Hepatocyte (in vitro differentiated cells): ENCODE measurements around the gene PRRG1. TPM values are rescaled to one million over a fixed set of nuclear protein-coding genes. Genes with fewer than 3 reads are reported as not detected.

Experiments
- DNase-seq: peaks from one replicate; pipeline ENCODE4 v3.0.0-alpha.2; 2016; ENCODE audit warnings: low spot score
- H2AFZ ChIP-seq: fragments of 200-600 bp; sonication (generic); 2 replicates; pipeline ENCODE4 v1.6.0; 2016; ENCODE audit warnings: antibody characterized with exemption, mild to moderate bottlenecking
- H3K27ac ChIP-seq: fragments of 200-600 bp; sonication (generic); 2 replicates; pipeline ENCODE4 v1.5.1; 2016; ENCODE audit warnings: mild to moderate bottlenecking
- H3K27me3 ChIP-seq: fragments of 200-600 bp; sonication (generic); 2 replicates; pipeline ENCODE4 v1.6.1; 2016
- H3K36me3 ChIP-seq: fragments of 200-600 bp; sonication (generic); replicated peaks from 2 replicates; pipeline ENCODE4 v1.5.1; 2016; ENCODE audit warnings: low read depth; ENCODE audit not compliant: insufficient read depth
- H3K4me1 ChIP-seq: fragments of 200-600 bp; sonication (generic); 2 replicates; pipeline ENCODE4 v1.5.1; 2016; ENCODE audit warnings: mild to moderate bottlenecking, moderate library complexity; ENCODE audit not compliant: insufficient read depth
- H3K4me2 ChIP-seq: fragments of 200-600 bp; sonication (generic); 2 replicates; pipeline ENCODE4 v1.6.0; 2016
- H3K4me3 ChIP-seq: fragments of 200-600 bp; sonication (generic); 2 replicates; pipeline ENCODE4 v1.5.1; 2016; ENCODE audit warnings: mild to moderate bottlenecking
- H3K79me2 ChIP-seq: fragments of 200-600 bp; sonication (generic); 2 replicates; pipeline ENCODE4 v1.6.0; 2017; ENCODE audit warnings: mild to moderate bottlenecking
- H3K9me2 ChIP-seq: fragments of 200-600 bp; sonication (generic); replicated peaks from 2 replicates; pipeline ENCODE4 v1.6.0; 2017; ENCODE audit warnings: mild to moderate bottlenecking; ENCODE audit not compliant: insufficient read depth
- H3K9me3 ChIP-seq: fragments of 200-600 bp; sonication (generic); 2 replicates; pipeline ENCODE4 v1.5.1; 2016; ENCODE audit warnings: low read depth, mild to moderate bottlenecking
- H4K20me1 ChIP-seq: fragments of 200-600 bp; sonication (generic); 2 replicates; pipeline ENCODE4 v1.6.0; 2016; ENCODE audit warnings: mild to moderate bottlenecking; ENCODE audit not compliant: insufficient read depth, poor library complexity, severe bottlenecking
- EZH2 ChIP-seq: fragments of 200-600 bp; sonication (generic); IDR thresholded peaks from 2 replicates; pipeline ENCODE4 v1.6.1; 2016; ENCODE audit warnings: antibody characterized with exemption, mild to moderate bottlenecking, borderline replicate concordance
- EZH2phosphoT487 ChIP-seq: fragments of 200-600 bp; sonication (generic); IDR thresholded peaks from one replicate; pipeline ENCODE4 v1.6.1; 2018; ENCODE audit warnings: antibody characterized with exemption, mild to moderate bottlenecking, low read depth, moderate library complexity; ENCODE audit not compliant: unreplicated experiment, severe bottlenecking
- WGBS: methylation state at CpG from one replicate; pipeline ENCODE4 v1.1.6; 2016; ENCODE audit warnings: low lambda C conversion rate; ENCODE audit errors: missing lambda C conversion rate; 5-methylcytosine and 5-hydroxymethylcytosine counted together
- polyA plus RNA-seq: library from polyadenylated mRNA; unstranded; fragments of >200 nt; fragmentation: Nextera tagmentation; extraction: Ambion mirVana; gene quantifications from 2 replicates; pipeline ENCODE4 v1.2.1, GENCODE V29; 2016
- total RNA-seq: library from RNA; depleted of rRNA; stranded (reverse); fragments of >200 nt; gene quantifications from 2 replicates; pipeline ENCODE4 v1.2.3, GENCODE V29; 2014
- TF ChIP-seq, protein P1 (sequence below): fragments of 200-600 bp; sonication (generic); IDR thresholded peaks from 2 replicates; pipeline ENCODE4 v1.5.1; 2016; ENCODE audit warnings: antibody characterized with exemption, mild to moderate bottlenecking; ENCODE audit not compliant: poor library complexity

The PRRG1 gene
- total and polyA plus RNA-seq, 2 experiments from 2014 or later, result 16.8 to 36.5 TPM

GRCh38 chrX:37441377-37441776 is 92.2 kb downstream of the PRRG1 start:
- Histone ChIP-seq H3K27ac (no peak overlapping the region), H3K4me2 (no peak overlapping the region), H3K9me2 (no peaks in the 10 kb centered on the region), H3K4me1 (no peaks in the 10 kb centered on the region), H4K20me1 (no peaks in the 10 kb centered on the region), H3K4me3 (no peak overlapping the region), H3K36me3 (no peaks in the 10 kb centered on the region), H3K79me2 (no peaks in the 10 kb centered on the region), H2AFZ (no peak overlapping the region), H3K9me3 (no peaks in the 10 kb centered on the region), H3K27me3 (no peaks in the 10 kb centered on the region)
- DNase-seq, result no peak
- no peak for TF ChIP-seq EZH2
- no peak for TF ChIP-seq EZH2phosphoT487
- TF ChIP-seq, protein P1, sequence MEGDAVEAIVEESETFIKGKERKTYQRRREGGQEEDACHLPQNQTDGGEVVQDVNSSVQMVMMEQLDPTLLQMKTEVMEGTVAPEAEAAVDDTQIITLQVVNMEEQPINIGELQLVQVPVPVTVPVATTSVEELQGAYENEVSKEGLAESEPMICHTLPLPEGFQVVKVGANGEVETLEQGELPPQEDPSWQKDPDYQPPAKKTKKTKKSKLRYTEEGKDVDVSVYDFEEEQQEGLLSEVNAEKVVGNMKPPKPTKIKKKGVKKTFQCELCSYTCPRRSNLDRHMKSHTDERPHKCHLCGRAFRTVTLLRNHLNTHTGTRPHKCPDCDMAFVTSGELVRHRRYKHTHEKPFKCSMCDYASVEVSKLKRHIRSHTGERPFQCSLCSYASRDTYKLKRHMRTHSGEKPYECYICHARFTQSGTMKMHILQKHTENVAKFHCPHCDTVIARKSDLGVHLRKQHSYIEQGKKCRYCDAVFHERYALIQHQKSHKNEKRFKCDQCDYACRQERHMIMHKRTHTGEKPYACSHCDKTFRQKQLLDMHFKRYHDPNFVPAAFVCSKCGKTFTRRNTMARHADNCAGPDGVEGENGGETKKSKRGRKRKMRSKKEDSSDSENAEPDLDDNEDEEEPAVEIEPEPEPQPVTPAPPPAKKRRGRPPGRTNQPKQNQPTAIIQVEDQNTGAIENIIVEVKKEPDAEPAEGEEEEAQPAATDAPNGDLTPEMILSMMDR, result no peak
- 98% methylated on average over 16 of the region's 16 CpGs for WGBS

DNA sequence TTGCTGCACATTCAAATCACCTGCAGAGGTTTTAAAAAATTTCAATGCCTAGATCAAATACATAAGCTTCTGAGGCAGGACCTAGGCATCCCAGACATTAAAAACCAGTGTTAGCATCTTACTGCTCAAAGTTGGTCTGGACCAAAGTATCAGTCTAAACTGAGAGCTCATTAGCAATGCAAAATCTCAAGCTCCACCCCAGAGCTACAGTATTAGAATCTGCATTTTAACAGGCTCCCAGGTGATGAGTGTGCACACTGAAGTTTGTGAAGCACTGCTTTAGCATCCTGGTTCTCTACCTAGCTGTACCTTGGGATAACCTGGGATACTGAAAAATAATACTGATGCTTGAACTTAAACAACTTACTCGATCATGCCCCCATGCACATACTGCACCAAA is 96.0 kb downstream of the PRRG1 start:
- H3K4me2 ChIP-seq, result no peak overlapping the region
- H3K9me3 ChIP-seq, result no peaks in the 10 kb centered on the region
- H3K27ac ChIP-seq, result no peak overlapping the region
- no peak for DNase-seq
- 88% methylated on average over 1 of the region's 1 CpG for WGBS
- H3K79me2 ChIP-seq, result no peaks in the 10 kb centered on the region
- H4K20me1 ChIP-seq, result no peaks in the 10 kb centered on the region
- H2AFZ ChIP-seq, result no peak overlapping the region
- H3K9me2 ChIP-seq, result no peaks in the 10 kb centered on the region
- no peak overlapping the region for H3K4me3 ChIP-seq
- no peaks in the 10 kb centered on the region for H3K27me3 ChIP-seq
- TF ChIP-seq EZH2, result no peak
- TF ChIP-seq, protein P1, result no peak
- no peak for TF ChIP-seq EZH2phosphoT487
- H3K36me3 ChIP-seq, result no peaks in the 10 kb centered on the region
- H3K4me1 ChIP-seq, result no peaks in the 10 kb centered on the region

DNA sequence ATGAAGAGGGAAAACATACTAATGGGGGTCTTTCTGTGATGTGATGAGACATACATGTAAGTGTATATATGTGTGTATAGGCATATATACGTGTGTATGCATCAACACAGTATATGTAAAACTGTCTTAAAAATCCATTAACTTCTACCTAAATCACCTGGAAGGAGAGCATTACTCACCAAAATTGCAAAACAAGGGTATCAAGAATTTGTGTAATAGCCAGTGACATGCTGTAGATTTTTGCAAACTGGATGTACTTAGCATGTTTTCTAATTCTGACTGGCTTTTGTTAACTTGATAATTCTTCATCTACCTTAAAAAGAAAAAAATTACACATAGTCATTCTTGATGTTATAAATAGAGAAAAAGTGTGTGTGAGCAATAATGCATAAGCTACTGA is 104.7 kb downstream of the PRRG1 start:
- Histone ChIP-seq H3K4me2 (no peak overlapping the region), H4K20me1 (no peaks in the 10 kb centered on the region), H3K27ac (no peak overlapping the region), H3K79me2 (no peaks in the 10 kb centered on the region), H2AFZ (no peak overlapping the region), H3K36me3 (no peaks in the 10 kb centered on the region), H3K4me1 (no peaks in the 10 kb centered on the region), H3K4me3 (no peak overlapping the region), H3K27me3 (no peaks in the 10 kb centered on the region), H3K9me3 (no peaks in the 10 kb centered on the region), H3K9me2 (no peaks in the 10 kb centered on the region)
- no peak for TF ChIP-seq EZH2phosphoT487
- TF ChIP-seq EZH2, result no peak
- TF ChIP-seq, protein P1, result no peak
- no peak for DNase-seq
- WGBS, result 100% methylated on average over 1 of the region's 1 CpG
